H1 (cell line): Measurements from ENCODE around the gene CLEC18B.
"Not testable (repeated sequence)": the region's sequence is repeated elsewhere in the genome, so short reads cannot be mapped to it uniquely, and the experiment has no call there.

Experiments used
- GABPA ChIP-seq: IDR thresholded peaks from 2 replicates; pipeline ENCODE4 v1.6.1; 2011; ENCODE audit warnings: mild to moderate bottlenecking, low read length, moderate library complexity, borderline replicate concordance; ENCODE audit not compliant: insufficient read depth
- KDM4A ChIP-seq: IDR thresholded peaks from one replicate; pipeline ENCODE4 v1.7.1; 2012; ENCODE audit warnings: low read depth, mild to moderate bottlenecking, moderate library complexity, low read length, inconsistent platforms; ENCODE audit not compliant: severe bottlenecking
- MAX ChIP-seq: IDR thresholded peaks from 2 replicates; pipeline ENCODE4 v1.6.1; 2012; ENCODE audit warnings: inconsistent platforms
- TAF7 ChIP-seq: optimal IDR thresholded peaks from 2 replicates; pipeline ENCODE3; 2011; ENCODE audit warnings: low read depth, mild to moderate bottlenecking, inconsistent platforms, low read length, moderate library complexity, borderline replicate concordance
- USF2 ChIP-seq: IDR thresholded peaks from 2 replicates; pipeline ENCODE4 v1.6.1; 2011; ENCODE audit warnings: low read length, improper control_type of control experiment

- TF ChIP-seq KDM4A, GABPA, TAF7, MAX, USF2: not testable (repeated sequence)
Observed at GRCh38 chr16:74419811-74420210, 1.5 kb downstream of the CLEC18B start.
